ENCODE measurements around the gene TDRKH. TPM values are rescaled to one million over a fixed set of nuclear protein-coding genes. Genes with fewer than 3 reads are reported as not detected.
"Not testable (repeated sequence)": the region's sequence is repeated elsewhere in the genome, so short reads cannot be mapped to it uniquely, and the experiment has no call there.

The TDRKH gene
- total RNA-seq, 1 donor from 2014 or later = 4.6 TPM

GRCh38 chr1:151801846-151802245, 11.5 kb upstream of the TDRKH start:
- no peak for DNase-seq

GRCh38 chr1:151801310-151801820, 11.1 kb upstream of the TDRKH start:
- no peak for DNase-seq

- no peak for DNase-seq
These were observed 10.5 kb upstream of the TDRKH start for GRCh38 chr1:151800830-151801229.

- no peak for DNase-seq
These were observed 9.1 kb upstream of the TDRKH start for GRCh38 chr1:151799179-151800022.

- DNase-seq = no peak
These were observed 8.3 kb upstream of the TDRKH start for GRCh38 chr1:151798571-151798970.

- DNase-seq = peak; percentile 49
These were observed 796 bp upstream of the TDRKH start for GRCh38 chr1:151790940-151791651.

GRCh38 chr1:151787689-151788088, 2.6 kb downstream of the TDRKH start:
- DNase-seq = no peak

- DNase-seq = no peak
These were observed 6.5 kb downstream of the TDRKH start for GRCh38 chr1:151783796-151784195.

- DNase-seq = no peak
These were observed 7.6 kb downstream of the TDRKH start for GRCh38 chr1:151782741-151783140.

- not testable (repeated sequence) for DNase-seq
These were observed 8.3 kb downstream of the TDRKH start for GRCh38 chr1:151782026-151782425.

GRCh38 chr1:151780736-151781135, 9.6 kb downstream of the TDRKH start:
- not testable (repeated sequence) for DNase-seq

- DNase-seq = no peak
These were observed 10.4 kb downstream of the TDRKH start for GRCh38 chr1:151779852-151780251.

GRCh38 chr1:151777317-151777716, 13.0 kb downstream of the TDRKH start:
- no peak for DNase-seq

GRCh38 chr1:151776665-151777062, 13.6 kb downstream of the TDRKH start:
- no peak for DNase-seq

- no peak for DNase-seq
These were observed 14.2 kb downstream of the TDRKH start for GRCh38 chr1:151775894-151776664.

- DNase-seq = no peak
These were observed 15.9 kb downstream of the TDRKH start for GRCh38 chr1:151774256-151774922.

GRCh38 chr1:151773702-151774101, 16.6 kb downstream of the TDRKH start:
- DNase-seq = no peak

GRCh38 chr1:151769270-151769669, 21.0 kb downstream of the TDRKH start:
- not testable (repeated sequence) for DNase-seq

GRCh38 chr1:151768351-151769066, 21.8 kb downstream of the TDRKH start:
- DNase-seq = not testable (repeated sequence)

GRCh38 chr1:151763990-151764389, 26.3 kb downstream of the TDRKH start:
- no peak for DNase-seq
